GM06990 (cell line): ENCODE results near the gene TBXAS1.

ENCODE experiments used
- DNase-seq: peaks from one replicate; pipeline ENCODE4 v3.0.0-alpha.2; 2011; ENCODE audit not compliant: insufficient read length; ENCODE audit errors: extremely low read depth
- H3K27me3 ChIP-seq: replicated peaks from 2 replicates; pipeline ENCODE4 v1.6.0; 2011; ENCODE audit warnings: low read length; ENCODE audit not compliant: control insufficient read depth, insufficient read depth
- H3K36me3 ChIP-seq: 2 replicates; pipeline ENCODE4 v1.5.1; 2011; ENCODE audit warnings: low read length; ENCODE audit not compliant: control insufficient read depth, insufficient read depth
- H3K4me3 ChIP-seq: replicated peaks from 2 replicates; pipeline ENCODE4 v1.5.1; 2011; ENCODE audit warnings: low read depth, mild to moderate bottlenecking, control low read depth, low read length
- CTCF ChIP-seq: IDR thresholded peaks from 2 replicates; pipeline ENCODE4 v1.5.1; 2011; ENCODE audit warnings: low read length, control low read depth, mild to moderate bottlenecking, inconsistent platforms; ENCODE audit not compliant: insufficient read depth, poor library complexity, severe bottlenecking

Gene TBXAS1

GRCh38 chr7:139875821-139876241, 46.8 kb downstream of the TBXAS1 start:
- no peak for DNase-seq
- H3K4me3 ChIP-seq: no peak overlapping the region
- TF ChIP-seq CTCF: no peak
- H3K36me3 ChIP-seq: no peaks in the 10 kb centered on the region; the same call in none of the 2 replicates
- no peaks in the 10 kb centered on the region for H3K27me3 ChIP-seq

GRCh38 chr7:139876622-139877283, 47.7 kb downstream of the TBXAS1 start:
- no peaks in the 10 kb centered on the region; the same call in none of the 2 replicates for H3K36me3 ChIP-seq
- H3K4me3 ChIP-seq: no peak overlapping the region
- no peak for DNase-seq
- no peaks in the 10 kb centered on the region for H3K27me3 ChIP-seq
- no peak for TF ChIP-seq CTCF

- no peak for DNase-seq
- no peaks in the 10 kb centered on the region for H3K27me3 ChIP-seq
- no peaks in the 10 kb centered on the region for H3K36me3 ChIP-seq
- H3K4me3 ChIP-seq: no peak overlapping the region
- TF ChIP-seq CTCF: no peak
Measured at GRCh38 chr7:139883814-139884213, 54.8 kb downstream of the TBXAS1 start.

GRCh38 chr7:139884441-139884840, 55.4 kb downstream of the TBXAS1 start:
- Histone ChIP-seq H3K27me3 (no peaks in the 10 kb centered on the region), H3K36me3 (no peaks in the 10 kb centered on the region), H3K4me3 (no peak overlapping the region)
- no peak for DNase-seq
- TF ChIP-seq CTCF: no peak

GRCh38 chr7:139885511-139885910, 56.4 kb downstream of the TBXAS1 start:
- Histone ChIP-seq H3K4me3 (no peak overlapping the region), H3K27me3 (no peaks in the 10 kb centered on the region), H3K36me3 (no peaks in the 10 kb centered on the region)
- no peak for TF ChIP-seq CTCF
- DNase-seq: no peak

GRCh38 chr7:139886206-139886605, 57.1 kb downstream of the TBXAS1 start:
- no peak for DNase-seq
- H3K36me3 ChIP-seq: no peaks in the 10 kb centered on the region
- H3K4me3 ChIP-seq: no peak overlapping the region
- no peaks in the 10 kb centered on the region for H3K27me3 ChIP-seq
- TF ChIP-seq CTCF: no peak
